AML-193 (cell line): Measurements from ENCODE around the gene CACNA2D3.

Experiments
- DNase-seq, 2 experiments: peaks; one replicate each; lab custom pipeline; 2025; lab: John Stamatoyannopoulos, UW

Gene CACNA2D3

GRCh38 chr3:54849360-54849759 lies 727.0 kb downstream of the CACNA2D3 start:
- no peak for DNase-seq

- no peak for DNase-seq
Measured at GRCh38 chr3:54850484-54851018, 728.2 kb downstream of the CACNA2D3 start.

GRCh38 chr3:54853573-54854404 lies 731.4 kb downstream of the CACNA2D3 start:
- DNase-seq: peak; percentile 10 to 29

- DNase-seq: no peak
Measured at GRCh38 chr3:54856271-54856670, 733.9 kb downstream of the CACNA2D3 start.

DNA sequence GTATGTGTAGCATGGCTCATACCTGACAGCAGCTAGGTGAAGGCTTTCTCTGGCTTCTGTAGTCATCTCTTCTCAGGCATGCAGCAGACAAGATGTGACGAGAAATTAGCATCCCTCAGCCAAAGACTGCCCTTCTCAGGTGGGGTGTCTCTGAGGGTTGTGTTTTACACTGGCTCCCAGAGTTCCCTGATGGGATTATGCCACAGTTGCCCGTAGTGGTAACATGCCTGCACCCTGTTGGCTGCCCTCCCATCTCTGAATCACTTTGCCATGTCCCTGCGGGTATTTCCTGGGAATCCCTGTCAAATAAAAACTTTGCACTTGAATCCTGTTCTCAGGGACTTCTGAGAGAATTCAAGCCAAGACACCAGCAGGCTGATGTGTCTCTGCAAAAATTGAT lies 735.0 kb downstream of the CACNA2D3 start:
- DNase-seq: no peak

DNA sequence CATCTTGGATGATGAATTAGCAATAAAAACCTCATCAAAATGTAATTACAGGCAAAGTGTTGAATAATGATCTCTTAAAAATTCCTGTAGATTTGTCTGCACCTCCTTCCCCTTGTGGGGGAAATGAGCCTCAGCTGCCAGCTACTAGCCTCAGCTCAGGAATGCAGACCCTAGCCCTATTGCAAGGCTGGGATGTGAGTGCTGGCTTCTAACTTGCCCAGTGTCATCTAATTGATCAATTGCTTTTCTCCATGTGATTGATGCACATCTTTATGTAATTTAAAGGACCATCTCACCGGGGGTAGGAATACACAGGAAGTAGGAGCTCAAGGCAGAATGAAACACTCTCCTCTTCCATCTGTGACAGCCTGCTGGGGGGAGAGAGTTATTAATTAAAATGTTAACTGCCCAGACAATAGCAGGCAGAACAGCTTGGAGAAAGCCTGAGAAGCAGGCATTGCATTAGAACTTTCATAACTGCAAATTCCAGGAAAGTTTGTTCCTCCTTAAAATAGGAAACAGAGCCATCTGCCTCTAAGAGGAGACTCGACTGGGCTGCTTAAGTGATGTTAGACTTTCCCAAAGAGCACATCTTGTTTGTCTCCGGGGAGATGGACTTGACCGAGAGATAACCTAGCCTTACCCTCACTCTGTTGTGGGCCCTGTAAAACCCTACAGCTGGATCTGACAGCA lies 735.9 kb downstream of the CACNA2D3 start:
- no peak for DNase-seq

DNA sequence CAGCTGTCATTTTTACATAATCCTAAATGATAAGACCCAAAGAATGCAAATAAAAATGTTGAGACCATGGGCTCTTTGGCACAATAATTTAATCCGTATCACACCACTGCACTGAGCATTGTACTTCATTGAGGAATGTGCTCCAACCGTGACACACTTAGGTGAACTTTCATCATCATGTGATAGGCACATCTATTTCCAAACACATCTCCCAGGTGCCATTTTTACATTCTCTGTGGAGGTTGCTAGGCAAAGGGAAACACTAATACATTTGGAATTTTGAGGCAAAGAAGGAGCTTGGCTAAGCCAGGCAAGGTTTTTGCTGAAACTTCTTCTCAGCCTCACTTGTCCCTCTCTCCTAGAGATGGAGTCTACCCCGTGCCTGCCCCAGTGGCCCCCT lies 736.8 kb downstream of the CACNA2D3 start:
- no peak for DNase-seq

GRCh38 chr3:54861248-54862067 lies 739.1 kb downstream of the CACNA2D3 start:
- no peak for DNase-seq

- no peak for DNase-seq
Measured at GRCh38 chr3:54862526-54862925, 740.2 kb downstream of the CACNA2D3 start.

DNA sequence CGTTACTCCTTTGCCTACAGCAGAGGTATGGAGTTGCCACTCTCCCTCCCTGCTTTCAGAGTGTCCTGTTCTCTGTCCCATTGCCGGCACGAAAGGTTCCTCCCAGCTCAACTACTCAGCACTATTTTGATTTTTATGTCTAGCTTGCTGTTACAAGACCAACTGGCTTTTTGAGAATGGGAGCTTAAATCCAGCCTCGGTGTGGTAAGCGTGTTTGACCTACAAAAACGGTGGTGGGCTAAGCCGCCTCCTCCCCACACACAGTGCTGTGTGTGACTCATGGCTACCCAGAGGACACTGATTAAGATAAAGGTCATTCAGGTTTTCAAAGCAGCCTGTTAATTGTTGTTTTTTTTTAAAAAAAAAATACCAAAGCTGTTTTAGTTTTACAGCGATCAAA lies 741.0 kb downstream of the CACNA2D3 start:
- no peak for DNase-seq

DNA sequence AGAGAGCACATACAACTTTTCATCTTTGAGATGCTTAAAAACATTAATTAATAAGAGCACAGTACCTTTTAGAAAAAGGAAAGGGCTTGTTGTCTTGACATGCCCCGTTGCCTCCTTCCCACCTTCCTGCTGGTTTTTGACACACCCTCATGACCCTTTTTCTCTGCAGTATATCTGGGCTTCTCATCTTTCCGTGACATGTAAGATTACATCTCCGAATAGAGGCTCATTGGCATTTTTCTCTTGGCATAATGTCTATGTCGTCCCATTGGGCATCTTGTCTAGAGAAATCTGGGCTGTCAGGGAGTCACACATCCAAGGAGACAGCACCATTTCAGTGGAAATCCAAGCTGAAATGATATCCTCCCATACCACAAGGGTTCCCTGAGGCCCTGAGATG lies 741.4 kb downstream of the CACNA2D3 start:
- DNase-seq: no peak

GRCh38 chr3:54865316-54865715 lies 743.0 kb downstream of the CACNA2D3 start:
- no peak for DNase-seq

DNA sequence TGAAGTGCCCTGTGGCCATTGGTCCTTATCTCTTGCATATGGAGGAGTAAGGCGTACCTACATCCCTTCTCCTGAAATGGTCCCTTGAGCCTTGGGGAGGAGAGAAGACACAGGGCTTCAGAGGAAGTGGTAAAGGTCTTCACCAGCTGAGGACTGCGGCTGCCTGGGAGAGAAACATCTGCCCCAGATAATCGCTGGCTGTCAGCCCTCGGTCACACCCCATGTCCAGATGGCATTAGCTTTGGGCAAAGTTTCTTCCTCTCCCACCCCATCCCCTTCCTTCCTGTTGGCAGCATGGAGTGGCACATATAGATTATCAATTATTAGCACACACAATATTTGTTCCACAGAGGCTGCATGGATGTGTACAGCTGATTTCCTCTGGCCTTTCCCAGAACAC lies 743.9 kb downstream of the CACNA2D3 start:
- no peak for DNase-seq

- DNase-seq: peak in 1 of 2 experiments; percentile 11
Measured at GRCh38 chr3:54870423-54870822, 748.1 kb downstream of the CACNA2D3 start.

DNA sequence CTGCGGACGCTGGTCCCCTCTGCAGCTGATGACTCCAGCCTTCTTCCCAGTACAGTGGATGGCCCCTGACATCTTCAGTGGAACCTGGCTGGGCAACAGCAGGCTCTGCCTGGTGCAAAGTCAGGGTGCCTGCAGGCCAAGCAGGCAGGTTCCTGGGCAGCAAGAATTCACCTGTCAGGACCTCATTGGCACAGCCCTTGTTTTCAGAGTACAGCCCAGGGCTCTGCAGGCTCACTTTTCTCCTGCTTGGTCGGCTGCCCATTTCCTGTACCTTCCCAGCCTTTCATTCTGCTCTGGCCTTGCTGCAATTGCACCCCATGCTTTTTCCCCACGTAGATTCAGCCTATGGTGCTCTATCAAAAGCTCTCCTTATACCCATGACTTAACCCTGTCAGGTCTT lies 749.5 kb downstream of the CACNA2D3 start:
- no peak for DNase-seq

- DNase-seq: no peak
Measured at GRCh38 chr3:54873059-54874010, 751.0 kb downstream of the CACNA2D3 start.

GRCh38 chr3:54874816-54875556 lies 752.6 kb downstream of the CACNA2D3 start:
- DNase-seq: no peak

DNA sequence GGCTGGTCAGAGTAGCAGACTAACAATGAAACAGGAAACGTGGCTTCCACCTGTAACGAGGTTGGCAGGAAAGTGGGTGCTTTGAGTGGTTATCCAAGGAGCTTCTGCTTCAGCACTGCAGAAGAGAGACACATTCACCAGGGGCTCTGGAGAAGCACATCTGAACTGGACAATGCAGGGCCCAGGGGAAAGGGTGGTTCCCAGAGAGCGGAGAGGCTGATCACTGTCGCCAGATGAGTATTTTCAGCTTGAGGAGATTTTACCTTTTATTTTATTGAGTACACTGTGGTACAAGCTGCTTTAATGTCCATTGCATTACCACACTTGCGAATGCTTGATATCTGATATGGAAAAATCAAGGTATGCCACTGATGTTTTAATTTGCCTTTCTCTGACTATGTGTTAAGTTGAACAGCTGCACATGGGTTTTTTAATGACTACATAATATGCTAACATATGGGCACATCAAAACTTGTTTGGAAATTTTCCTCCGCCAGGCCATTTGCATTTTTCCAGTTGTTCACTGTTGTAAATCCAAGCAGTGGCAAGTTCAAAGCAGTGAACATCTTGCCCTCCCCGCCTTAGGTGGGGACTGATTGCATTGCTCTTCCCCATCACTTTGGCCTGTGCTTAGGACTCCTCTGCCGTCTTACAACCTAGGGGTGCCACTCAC lies 753.4 kb downstream of the CACNA2D3 start:
- DNase-seq: no peak

GRCh38 chr3:54876694-54877093 lies 754.3 kb downstream of the CACNA2D3 start:
- DNase-seq: no peak

- DNase-seq: no peak
Measured at GRCh38 chr3:54877730-54878129, 755.4 kb downstream of the CACNA2D3 start.
